ENCODE results near the gene PLCH2.

The PLCH2 gene

DNA sequence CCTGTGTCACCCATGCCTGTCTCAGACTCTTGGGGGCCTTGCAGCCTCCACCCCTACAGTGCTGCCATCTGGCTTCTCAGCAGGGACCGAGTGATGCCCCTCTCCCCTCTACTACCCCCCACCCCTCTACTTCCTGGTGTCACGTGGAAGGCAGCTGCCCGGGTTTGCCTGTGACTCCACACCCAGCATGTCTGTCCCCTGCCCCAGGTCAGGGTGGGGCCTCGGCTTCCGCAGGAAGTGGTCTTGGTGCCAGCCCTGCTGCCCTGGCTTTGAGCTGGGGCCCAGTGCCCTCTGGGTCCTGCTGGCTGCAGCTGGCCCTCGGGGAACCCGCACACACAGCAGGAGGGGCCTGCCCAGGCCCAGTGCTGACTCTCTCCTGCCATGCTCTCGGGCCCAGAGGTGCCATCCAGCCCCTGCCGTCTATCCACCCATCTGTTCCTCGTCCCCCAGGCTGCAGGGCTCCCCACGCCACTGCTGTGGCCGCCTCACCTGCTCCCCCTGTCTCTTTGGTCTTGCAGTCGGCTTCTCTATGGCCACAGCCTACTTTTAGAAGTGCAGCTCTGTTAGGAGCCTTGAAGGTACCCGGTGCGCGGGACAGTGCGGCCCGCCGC, 24.0 kb downstream of the PLCH2 start:
- Histone ChIP-seq H3K9me2 (replicated peaks; ENCODE audit: insufficient read depth, low read length) (no peaks in the 10 kb centered on the region), H4K20me1 (ENCODE audit: low read depth, low read length) (no peaks in the 10 kb centered on the region), H3K27me3 (ENCODE audit: low read length) (no peaks in the 10 kb centered on the region), H3K27ac (ENCODE audit: low read depth, low read length) (no peak overlapping the region), H3K79me2 (ENCODE audit: insufficient read depth, low read length) (no peaks in the 10 kb centered on the region), H3K4me3 (ENCODE audit: insufficient read depth, low read length, poor library complexity, severe bottlenecking) (no peak overlapping the region), H2AFZ (ENCODE audit: low read depth, low read length, severe bottlenecking) (no peak overlapping the region), H3K36me3 (ENCODE audit: low read length) (no peaks in the 10 kb centered on the region), H3K4me2 (ENCODE audit: low read depth, low read length, poor library complexity, severe bottlenecking) (no peak overlapping the region), H3K9ac (ENCODE audit: low read length) (no peak overlapping the region), H3F3A (ENCODE audit: insufficient read depth) (no peaks in the 10 kb centered on the region), H3K9me3 (ENCODE audit: insufficient read depth, low read length) (no peaks in the 10 kb centered on the region)
- TF ChIP-seq, protein P1, sequence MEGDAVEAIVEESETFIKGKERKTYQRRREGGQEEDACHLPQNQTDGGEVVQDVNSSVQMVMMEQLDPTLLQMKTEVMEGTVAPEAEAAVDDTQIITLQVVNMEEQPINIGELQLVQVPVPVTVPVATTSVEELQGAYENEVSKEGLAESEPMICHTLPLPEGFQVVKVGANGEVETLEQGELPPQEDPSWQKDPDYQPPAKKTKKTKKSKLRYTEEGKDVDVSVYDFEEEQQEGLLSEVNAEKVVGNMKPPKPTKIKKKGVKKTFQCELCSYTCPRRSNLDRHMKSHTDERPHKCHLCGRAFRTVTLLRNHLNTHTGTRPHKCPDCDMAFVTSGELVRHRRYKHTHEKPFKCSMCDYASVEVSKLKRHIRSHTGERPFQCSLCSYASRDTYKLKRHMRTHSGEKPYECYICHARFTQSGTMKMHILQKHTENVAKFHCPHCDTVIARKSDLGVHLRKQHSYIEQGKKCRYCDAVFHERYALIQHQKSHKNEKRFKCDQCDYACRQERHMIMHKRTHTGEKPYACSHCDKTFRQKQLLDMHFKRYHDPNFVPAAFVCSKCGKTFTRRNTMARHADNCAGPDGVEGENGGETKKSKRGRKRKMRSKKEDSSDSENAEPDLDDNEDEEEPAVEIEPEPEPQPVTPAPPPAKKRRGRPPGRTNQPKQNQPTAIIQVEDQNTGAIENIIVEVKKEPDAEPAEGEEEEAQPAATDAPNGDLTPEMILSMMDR (IDR thresholded peaks at IDR 0.05; ENCODE audit: insufficient read depth, low read length, poor library complexity, severe bottlenecking): no peak
- no peak for TF ChIP-seq EZH2phosphoT487 (conservative IDR thresholded peaks at IDR 0.05; ENCODE audit: low read length)

DNA sequence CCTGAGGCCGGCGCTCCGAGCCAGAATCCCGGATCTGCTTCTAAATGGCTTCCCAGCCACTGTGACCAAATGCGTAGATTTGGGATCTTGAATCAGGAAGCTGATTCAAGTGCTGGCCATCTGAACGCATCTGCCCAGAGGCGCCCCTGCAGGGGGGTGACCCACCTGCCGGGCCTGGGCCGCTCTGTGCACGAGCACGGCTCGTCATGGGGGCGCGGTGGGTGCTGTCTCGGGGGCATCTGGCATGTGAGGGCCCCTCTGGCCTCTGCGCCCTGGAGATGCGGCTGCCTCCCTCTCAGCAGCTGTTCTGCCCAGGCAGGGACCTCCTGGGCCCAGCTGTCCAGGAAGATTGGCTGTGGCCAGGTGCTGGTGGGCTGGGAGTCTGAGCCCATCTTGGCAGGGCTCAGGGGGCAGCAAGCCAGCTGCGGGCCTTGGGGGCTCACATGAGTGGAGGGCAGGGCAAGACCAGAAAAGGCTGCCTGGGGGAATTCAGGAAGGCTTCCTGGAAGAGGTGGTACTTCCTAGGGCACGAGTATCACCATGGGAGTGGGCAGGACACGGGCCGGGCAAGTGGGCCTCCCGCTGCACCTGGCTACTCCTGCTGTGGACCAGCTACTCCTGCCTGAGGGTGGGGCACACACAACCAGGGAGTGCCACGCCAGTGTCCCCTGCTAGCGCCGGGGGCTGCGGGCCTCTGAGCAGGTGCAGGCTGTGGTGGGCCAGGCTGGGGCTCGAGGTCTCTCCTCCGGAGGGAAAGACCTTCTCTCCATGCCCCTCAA, 25.1 kb downstream of the PLCH2 start:
- Histone ChIP-seq H3K9me2 (replicated peaks; ENCODE audit: insufficient read depth, low read length) (no peaks in the 10 kb centered on the region), H3K4me3 (ENCODE audit: insufficient read depth, low read length, poor library complexity, severe bottlenecking) (no peak overlapping the region), H2AFZ (ENCODE audit: low read depth, low read length, severe bottlenecking) (no peak overlapping the region), H3F3A (ENCODE audit: insufficient read depth) (no peaks in the 10 kb centered on the region), H4K20me1 (ENCODE audit: low read depth, low read length) (no peaks in the 10 kb centered on the region), H3K9ac (ENCODE audit: low read length) (no peak overlapping the region), H3K9me3 (ENCODE audit: insufficient read depth, low read length) (no peaks in the 10 kb centered on the region), H3K27me3 (ENCODE audit: low read length) (no peaks in the 10 kb centered on the region), H3K27ac (ENCODE audit: low read depth, low read length) (no peak overlapping the region), H3K36me3 (ENCODE audit: low read length) (no peaks in the 10 kb centered on the region), H3K4me2 (ENCODE audit: low read depth, low read length, poor library complexity, severe bottlenecking) (no peak overlapping the region), H3K79me2 (ENCODE audit: insufficient read depth, low read length) (no peaks in the 10 kb centered on the region)
- TF ChIP-seq, protein P1 (IDR thresholded peaks at IDR 0.05; ENCODE audit: insufficient read depth, low read length, poor library complexity, severe bottlenecking): no peak
- TF ChIP-seq EZH2phosphoT487 (conservative IDR thresholded peaks at IDR 0.05; ENCODE audit: low read length): no peak

DNA sequence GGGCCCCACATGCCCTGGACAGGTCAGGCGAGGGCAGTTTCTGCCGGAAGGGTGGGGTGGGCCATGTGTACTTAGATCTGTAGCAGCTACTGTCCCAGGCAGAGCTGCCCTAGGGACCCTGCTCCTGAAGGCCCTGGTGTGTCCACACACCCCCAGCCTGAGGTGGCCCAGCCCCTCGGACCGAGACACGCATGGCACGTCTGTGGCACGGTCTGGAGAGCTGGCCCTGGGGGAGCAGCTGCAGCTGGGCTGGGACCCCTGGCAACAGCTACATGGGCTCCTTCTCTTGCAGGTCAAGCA, 25.7 kb downstream of the PLCH2 start:
- no peak overlapping the region for H3K4me2 ChIP-seq (ENCODE audit: low read depth, low read length, poor library complexity, severe bottlenecking)
- H3K9ac ChIP-seq (ENCODE audit: low read length): no peak overlapping the region
- no peaks in the 10 kb centered on the region for H3K9me2 ChIP-seq (replicated peaks; ENCODE audit: insufficient read depth, low read length)
- no peak overlapping the region for H3K27ac ChIP-seq (ENCODE audit: low read depth, low read length)
- TF ChIP-seq EZH2phosphoT487 (conservative IDR thresholded peaks at IDR 0.05; ENCODE audit: low read length): no peak
- TF ChIP-seq, protein P1 (IDR thresholded peaks at IDR 0.05; ENCODE audit: insufficient read depth, low read length, poor library complexity, severe bottlenecking): no peak
- no peaks in the 10 kb centered on the region for H3F3A ChIP-seq (ENCODE audit: insufficient read depth)
- no peaks in the 10 kb centered on the region for H4K20me1 ChIP-seq (ENCODE audit: low read depth, low read length)
- no peaks in the 10 kb centered on the region for H3K36me3 ChIP-seq (ENCODE audit: low read length)
- no peak overlapping the region for H3K4me3 ChIP-seq (ENCODE audit: insufficient read depth, low read length, poor library complexity, severe bottlenecking)
- no peaks in the 10 kb centered on the region for H3K27me3 ChIP-seq (ENCODE audit: low read length)
- H3K79me2 ChIP-seq (ENCODE audit: insufficient read depth, low read length): no peaks in the 10 kb centered on the region
- no peaks in the 10 kb centered on the region for H3K9me3 ChIP-seq (ENCODE audit: insufficient read depth, low read length)
- H2AFZ ChIP-seq (ENCODE audit: low read depth, low read length, severe bottlenecking): no peak overlapping the region
